Muscle of arm (tissue), 12 donors: ENCODE data around the gene TNS3. TPM values are rescaled to one million over a fixed set of nuclear protein-coding genes. Genes with fewer than 3 reads are reported as not detected.

Source experiments
- DNase-seq: peaks from one replicate; pipeline ENCODE4 v3.0.0-alpha.2; 2013
- polyA plus RNA-seq, 12 donors: library from polyadenylated mRNA; unstranded; fragments of 120-200 nt; gene quantifications; one replicate each; pipeline ENCODE4 v1.2.1, GENCODE V29; 2013; ENCODE audit not compliant: insufficient read length in 12 of 12

Gene TNS3
- polyA plus RNA-seq, 12 donors, result 20.0 to 58.4 (median 27.5) TPM; not detected in 1

DNA sequence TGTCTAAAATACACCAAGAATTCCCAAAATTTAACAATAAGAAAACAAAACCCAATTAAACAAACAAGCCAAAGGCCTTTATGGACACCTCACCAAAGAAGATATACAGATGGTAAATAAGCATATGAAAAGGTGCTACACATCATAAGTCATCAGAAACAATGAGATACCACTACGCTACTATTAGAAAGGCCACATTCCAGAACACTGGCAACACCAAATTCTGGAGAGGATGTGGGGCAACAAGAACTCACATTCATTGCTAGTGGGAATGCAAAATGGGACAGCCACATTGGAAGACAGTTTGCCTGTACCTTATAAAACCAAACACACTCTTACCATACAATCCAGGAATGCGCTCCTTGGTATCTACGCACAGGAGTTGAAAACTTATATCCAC, 291.4 kb downstream of the TNS3 start:
- DNase-seq, result no peak

DNA sequence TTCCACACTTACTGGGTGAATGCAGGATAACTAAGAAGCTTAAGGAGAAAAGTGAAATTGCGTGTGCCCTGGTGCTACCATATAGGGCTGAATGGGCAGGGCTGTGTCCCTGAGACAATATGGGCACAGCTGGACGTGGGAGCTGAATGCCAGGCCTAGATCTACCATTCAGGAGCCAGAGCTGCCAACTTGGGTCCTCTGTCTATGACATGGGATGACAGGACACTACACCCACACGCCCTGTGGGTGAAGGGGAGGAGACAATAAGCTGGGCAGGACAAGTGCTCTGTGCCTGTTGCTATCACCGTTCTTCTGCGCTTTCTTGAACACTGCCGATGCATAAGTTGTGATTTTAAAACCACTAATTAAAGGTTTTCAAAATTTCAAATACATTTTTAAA, 293.9 kb downstream of the TNS3 start:
- no peak for DNase-seq

DNA sequence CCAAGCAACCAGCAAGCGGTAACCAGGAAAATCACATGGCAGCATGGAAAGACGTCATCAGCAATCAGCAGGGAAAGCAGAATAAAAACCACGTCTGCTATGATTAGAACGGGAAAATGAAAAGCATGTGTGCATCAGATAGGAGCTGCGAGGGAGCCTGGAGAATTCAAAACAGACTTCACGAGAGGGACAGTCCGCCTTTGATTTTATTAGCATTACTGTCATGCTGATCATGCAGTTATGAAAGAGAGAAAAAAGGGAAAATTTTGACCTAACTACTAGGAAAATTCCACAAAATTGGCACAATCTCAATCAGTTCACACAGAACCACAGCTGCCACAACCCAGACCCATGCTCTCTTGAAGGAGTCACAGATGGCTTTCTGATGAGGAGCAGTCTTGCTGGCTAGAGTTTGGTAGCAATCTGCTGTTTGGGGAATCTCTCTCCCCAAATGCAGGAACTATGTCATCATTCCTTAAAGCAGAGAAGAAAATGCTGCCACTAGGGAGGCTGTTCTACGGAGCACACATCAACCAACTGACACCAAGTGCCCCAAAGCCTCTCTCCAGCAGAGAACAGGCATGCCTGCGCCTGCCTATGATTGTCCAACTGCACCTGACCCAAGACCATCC, 295.9 kb downstream of the TNS3 start:
- peak; percentile 44 for DNase-seq

DNA sequence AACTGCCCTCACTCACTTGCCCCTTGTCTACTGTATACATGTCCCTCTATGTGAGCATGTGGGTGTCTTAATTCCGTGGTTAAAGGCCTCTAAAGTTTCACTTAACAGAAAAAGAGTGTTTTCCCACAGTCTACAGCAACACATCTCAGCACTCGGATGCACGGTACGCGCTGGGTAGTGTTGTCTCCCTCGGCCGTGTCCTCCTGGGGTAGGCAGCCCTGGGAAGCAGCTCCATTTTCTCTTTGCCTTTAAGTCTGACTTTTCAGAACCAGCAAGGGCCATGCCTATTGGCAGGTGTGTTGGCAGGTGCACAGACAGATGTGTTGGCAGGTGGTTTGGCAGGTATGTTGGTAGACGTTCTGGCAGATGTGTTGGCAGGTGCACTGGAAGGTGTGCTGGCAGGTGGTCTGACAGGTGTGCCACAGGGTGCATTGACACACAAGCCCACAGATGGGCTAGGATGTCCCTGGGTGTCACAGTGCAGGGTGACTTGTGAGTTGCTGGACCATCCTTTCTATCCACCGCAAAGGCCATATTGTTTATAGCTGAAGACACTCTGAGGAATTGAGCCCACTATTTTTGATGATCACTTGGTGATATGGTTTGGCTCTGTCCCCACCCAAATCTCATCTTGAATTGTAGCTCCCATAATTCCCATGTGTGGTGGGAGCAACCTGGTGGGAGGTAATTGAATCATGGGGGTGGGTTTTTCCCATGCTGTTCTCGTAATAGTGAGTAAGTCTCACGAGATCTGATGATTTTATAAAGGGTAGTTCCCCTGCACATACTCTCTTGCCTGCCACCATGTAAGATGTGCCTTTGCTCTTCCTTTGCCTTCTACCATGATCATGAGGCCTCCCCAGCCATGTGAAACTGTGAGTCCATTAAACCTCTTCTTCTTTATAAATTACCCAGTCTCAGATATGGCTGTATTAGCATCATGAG, 296.9 kb downstream of the TNS3 start:
- no peak for DNase-seq

DNA sequence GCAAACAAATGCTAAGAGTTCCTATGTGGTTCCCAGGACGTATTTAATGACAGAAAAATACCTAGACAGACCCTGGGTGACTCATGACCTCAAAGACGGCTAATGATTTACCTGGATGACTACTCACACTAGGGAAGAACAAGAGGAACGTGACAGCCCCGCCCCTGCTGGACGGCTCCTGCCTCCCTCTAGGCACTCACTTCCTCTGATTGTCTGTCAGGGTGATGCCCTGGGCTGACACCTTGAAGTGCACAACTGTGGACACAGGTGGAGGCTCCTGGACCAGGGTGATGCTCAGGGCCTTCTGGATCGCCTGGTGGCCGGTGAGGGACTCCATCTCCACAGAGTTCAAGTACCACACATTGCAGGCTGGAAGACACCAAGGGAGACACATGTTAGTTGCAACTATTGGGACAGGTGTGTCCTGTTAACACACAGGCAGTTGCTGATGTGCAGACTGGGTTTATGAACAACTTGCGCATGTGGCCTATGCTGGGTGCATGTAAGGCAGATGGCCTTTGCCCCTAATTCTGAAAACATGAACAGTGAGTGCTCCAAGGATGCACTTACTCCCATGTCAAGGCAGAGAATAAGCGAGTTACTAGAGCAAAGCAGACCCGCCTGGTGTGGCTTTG, 298.3 kb downstream of the TNS3 start:
- DNase-seq, result no peak

DNA sequence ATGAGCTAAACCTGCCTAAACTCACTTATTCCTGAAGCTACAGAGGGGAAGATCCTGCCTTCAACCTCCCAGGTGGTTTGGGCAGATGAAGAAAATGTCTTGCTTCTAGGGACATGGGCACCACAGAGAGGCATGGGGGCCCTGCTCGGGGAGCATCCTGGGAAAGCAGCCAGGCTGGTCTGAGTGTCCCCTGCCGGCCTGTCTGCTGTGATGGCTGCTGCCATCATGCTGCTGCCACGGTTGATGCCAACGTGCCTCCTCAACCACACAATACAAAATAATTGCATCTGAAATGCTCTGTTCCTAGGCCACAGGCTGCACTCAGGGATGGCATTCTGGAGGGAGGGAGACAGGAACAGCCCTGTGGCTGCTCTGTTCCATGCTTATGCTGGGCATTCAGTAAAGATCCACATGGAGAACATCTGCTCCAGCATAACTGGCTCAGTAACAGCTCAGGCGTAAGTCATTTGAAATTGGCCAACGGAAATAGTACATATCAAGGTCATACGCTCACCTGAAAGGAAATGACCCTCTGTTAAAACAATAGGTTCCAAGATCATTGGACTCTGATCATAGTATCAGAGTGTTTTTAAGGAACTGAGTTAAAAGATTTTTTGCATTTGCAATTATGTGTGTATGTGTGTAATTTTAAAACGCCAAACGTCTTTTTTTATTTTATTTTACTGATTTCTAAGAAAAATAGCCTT, 299.0 kb downstream of the TNS3 start:
- DNase-seq, result no peak

DNA sequence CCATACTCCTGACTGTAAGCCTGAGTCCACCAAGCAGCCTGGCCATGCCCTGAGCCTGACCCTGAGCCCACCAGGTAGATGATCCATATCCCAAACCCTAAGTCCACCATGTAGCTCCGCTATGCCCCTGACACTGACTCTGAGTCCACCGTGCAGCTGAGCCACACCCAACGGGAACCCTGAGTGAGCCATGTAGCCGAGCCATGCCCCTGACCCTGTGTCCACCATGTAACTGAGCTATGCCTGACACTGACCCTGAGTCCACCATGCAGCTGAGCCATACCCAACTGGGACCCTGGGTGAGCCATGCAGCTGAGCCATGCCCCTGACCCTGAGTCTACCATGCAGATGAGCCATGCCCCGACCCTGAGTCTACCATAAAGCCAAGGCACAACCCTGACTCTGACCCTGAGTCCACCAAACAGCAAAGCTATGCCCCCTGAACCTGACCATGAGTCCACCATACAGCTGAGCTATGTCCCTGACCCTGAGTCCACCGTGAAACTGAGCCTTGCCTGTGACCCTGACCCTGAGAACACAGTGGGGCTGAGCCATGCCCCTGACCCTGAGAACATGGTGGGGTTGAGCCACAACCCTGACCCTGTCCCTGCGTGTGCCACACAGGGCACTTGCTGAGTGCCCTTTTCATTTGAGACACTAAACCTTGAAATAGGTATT, 299.8 kb downstream of the TNS3 start:
- no peak for DNase-seq

DNA sequence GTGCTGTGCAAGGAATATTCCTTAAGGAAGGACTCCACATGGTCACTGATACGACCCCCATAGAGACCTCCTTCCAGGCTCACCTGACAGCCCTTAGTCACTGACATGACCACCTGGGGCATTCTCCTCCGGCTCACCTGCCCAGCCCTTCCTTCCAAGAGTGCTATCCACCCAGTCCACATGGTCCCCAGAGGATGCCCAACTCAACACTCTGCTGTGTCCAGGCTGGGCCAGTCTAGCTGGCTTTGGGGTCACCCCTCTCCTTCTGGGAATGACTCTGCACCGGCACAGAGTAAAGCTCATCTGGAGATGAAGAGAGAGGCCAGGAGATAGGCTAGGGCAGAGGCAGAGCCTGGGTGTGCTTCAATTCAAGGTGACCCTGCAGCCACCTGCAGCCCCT, 300.8 kb downstream of the TNS3 start:
- no peak for DNase-seq

DNA sequence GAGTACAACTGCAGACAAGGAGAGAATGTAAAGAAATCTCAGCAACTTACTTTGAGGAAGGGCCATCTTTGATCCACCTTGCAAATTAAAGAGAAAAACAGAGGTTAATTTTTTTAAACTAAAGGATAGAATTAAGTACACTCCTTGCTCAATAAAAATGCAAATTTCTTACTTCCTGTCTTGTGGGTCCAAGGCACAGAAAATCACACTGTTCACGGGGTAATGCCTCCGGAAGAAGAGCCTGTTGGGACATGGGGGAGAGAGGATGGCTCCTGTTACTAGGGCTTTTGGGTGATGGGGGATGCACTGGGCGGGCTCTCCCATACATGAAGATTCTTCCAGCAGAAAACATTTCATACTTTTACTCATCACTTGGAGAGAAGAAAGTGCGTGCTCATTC, 301.8 kb downstream of the TNS3 start:
- DNase-seq, result no peak

DNA sequence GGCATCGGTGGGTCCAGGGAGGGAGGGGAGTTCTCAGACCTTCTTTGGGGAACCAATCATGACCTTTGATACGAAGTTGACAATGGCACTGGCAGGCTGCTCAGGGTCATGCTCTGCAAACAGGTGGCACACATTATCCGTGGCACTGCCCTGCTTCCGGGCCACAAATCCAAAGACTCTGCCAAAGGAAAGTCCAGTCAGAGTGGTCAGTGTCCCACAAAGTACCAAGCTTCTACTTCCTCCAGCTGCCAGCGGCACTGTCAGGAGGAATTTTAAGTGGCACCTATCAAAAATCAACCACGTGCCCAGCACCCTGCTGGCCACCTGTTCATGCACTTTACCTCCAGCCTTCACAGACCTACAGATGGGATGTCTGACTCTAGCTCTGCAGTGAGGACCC, 303.9 kb downstream of the TNS3 start:
- DNase-seq, result no peak

DNA sequence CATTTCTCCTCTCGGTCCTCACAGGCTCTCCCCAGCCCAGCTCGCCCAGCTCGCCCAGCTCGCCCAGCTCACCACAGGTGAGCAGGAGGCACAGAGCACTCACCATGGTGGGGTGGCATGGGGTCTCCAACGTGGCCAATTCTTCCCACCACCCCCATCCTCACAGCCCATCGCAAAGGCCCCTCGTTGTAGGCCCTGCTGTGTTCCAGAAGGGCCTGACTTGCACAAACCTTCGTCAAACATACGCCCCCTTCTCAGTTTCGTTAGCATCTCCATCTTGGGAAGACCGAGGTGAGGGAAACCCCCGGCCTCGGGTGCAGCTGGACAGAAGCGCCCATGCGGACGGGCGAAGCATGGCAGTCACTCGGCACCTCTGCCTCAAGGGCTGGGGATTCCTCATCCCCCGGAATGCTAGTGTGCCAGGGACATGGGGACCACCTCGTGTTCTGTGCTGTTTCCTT, 304.6 kb downstream of the TNS3 start:
- no peak for DNase-seq

DNA sequence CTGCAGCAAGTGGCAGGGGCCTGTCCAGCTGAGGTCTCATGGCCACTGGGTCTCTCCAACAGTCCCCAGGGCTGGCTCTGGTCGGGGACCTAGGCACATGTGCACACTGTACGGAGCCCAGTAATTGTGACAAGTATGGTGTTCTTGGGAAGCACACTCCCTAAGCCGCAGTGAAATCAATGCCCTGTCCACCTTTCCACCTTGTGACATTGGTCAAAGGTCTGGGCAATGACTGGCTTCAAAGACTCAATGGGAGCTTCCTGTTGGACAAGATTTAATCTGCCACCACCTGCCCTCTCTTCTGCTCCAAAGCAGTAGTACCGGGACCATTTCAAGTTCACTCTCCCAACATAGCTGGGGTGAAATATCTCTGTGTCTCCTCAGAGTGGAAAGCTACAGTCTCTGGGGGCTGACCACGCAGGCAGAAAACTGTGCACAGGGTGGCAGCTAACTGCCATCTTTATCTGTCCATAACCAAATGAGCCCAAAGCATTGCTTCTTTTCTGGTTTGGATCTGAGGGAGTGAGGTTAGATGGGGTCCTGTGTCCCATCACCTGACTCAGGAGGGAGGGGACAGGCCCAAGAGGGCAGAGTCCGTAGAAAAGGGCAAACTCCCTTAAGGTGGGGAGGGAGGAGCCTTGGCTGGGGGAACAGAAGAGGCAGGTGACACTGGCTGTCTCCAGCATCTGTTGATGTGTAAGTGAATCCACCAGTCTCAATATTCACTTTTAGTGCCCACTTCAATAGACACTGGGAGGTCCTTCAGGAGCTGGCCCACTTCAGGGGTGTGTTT, 307.7 kb downstream of the TNS3 start:
- DNase-seq, result no peak

DNA sequence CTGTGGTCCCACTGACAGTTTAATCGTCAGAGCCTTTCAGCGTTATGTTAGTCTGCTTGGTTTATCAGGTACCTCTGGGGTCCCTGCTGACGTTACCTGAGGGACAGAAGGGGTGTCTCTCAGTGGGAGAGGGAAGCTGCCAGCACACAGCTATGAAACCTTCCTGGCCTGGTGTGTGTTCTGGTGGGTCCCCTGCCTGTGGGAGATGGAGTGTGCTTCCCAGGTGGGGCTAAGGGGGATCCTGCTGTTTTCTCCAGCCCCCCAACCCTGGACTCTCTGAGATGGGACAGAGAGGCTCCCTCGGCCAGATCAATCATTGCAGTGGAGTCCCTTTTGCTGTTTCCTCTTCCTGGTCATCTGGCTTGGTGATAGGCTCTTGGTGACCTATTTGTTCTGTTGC, 308.8 kb downstream of the TNS3 start:
- no peak for DNase-seq

DNA sequence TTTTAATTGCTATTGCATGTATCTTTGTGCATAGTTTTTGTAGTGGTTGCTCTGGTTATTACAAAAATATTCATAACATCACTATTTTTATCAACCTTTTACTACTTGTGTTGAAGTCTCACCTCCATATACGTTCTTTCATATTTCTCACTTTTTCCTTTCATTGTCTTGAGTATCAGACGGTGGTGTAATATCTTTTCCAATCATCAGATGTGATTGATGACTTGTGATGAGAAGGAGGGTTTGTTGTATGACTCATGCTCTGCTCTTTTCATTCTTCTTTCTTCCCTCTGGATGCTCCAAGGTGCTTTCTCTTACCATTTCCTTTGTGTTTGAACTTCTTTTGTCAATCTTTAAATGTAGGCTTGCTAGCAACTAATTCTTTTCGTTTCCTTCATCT, 310.2 kb downstream of the TNS3 start:
- DNase-seq, result no peak

DNA sequence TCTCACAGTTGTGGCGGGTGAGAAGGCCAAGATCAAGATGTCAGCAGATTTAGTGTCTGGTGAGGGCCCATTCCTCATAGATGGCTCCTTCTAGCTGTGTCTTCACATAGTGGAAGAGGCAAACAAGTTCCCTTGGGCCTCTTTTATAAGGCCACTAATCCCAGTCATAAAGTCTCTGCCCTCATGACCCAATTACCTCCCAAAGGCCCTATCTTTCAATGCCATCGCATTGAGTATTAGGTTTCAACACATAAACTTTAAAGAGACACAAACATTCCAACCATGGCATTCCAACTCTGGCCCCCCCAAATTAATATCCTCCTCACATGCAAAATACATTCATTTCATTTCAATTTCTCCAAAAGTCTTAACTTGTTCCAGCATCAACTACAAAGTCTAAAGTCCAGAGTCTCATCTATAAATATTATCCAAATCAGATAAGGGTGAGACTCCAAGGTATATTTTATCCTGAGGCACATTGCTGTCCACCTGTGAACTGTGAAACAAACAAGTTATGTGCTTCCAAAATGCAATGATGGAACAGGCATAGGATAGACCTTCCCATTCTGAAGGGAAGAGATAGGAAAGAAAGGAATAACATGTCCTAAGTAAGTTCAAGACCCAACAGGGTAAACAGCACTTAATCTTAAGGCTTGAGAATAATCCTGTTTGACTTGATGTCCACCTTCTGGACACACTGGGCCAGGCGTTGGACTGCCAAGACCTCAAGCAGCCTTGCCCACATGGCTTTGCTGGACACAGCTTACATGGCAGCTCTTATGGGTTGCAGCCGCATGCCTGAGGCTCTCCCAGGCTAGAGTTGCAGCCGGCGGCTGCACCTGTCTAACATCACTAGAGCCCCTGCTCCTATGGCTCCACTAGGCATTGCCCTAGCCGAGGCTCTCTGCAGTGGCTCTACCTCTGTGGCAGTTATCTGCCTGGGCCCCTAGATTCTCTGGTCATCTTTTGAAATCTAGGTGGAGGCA, 312.8 kb downstream of the TNS3 start:
- DNase-seq, result no peak

DNA sequence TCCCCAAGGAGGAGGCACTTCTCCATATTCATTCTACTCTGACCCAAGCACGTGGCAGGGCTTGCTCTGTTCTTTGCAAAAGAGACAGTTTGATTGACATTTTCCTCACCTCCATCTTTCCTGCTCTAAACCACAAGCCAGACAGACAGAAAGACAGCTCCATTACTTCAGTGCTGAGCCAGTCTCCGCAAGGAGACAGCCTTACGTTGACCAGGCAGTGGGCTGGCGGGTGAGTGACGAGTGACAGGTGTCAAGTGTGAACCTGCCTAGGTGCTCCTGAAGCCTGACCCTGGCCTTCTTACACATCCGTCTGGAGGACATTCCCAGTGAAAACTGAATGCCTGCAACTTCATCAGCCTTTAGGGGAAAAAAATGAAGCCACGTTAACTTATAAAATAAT, 314.6 kb downstream of the TNS3 start:
- no peak for DNase-seq

DNA sequence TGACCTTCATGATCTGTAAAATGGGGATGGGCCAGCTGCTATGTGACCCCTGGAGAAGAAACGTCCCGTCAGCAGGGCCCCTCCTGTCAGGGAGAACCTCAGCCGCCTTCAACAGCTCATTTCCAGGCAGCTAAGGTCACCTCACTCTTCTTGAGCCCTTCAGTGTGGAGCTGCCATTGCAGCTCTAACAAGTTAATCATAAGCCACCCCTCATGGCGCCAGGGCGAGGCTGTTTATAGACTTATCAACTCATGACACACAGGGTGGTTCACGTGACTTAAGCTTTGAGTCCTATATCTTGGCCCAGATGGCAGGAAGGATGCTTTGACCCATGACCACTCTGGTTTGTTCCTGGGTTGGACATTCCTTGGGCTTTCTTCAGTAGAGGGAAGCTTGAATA, 315.1 kb downstream of the TNS3 start:
- DNase-seq, result no peak

DNA sequence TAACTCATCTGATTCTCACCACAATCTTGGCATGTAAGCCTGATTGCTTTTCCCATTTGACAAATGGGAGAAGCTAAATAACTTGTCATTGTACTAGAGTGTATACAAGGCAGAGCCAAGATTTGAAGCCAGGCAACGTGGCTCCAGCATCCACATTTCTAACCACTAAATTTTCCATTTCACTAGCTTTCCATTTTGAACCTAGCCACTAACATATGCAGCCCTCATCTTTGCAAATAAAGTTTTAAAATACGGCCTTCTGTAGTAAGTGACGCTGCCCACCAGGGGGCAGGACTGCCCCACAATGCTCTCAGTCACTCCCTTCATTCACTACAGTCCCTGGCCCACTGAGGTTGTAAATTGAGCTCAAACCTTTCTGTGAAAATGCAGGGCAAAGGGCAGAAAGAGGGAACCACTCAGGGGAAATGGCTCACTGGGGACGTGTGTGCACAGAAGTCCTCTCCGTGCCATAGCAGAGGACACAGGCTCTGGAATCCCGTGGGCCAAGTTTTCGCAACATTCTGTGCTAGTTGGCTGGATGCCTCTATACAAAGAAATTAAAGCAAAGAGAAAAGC, 315.7 kb downstream of the TNS3 start:
- peak; percentile 83 for DNase-seq

DNA sequence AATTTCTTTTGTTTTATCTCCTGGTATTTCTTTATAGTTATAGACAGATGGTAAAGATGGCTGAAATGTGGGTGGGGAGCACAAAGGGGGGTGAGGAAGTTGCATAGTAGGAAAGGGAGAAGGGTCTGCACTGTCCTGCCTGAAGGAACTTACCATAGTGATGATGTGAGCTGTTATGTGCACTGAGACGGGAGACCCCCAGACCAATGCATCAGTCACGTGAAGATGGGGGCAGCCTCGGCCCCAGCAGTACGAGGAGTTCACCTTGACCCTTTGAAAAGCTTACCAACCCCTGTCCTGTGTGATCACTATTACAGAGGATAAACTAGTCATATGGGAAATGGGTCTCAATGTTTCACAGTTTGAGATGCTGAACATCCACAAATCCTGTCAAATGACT, 316.3 kb downstream of the TNS3 start:
- DNase-seq, result no peak
